Kidney epithelial cell (primary cell): ENCODE measurements around the gene CDKL5. TPM values are rescaled to one million over a fixed set of nuclear protein-coding genes. Genes with fewer than 3 reads are reported as not detected.

ENCODE experiments used
- DNase-seq: peaks from one replicate; pipeline ENCODE4 v3.0.0-alpha.2; 2010; ENCODE audit warnings: low read depth
- H3K27me3 ChIP-seq: 2 replicates; pipeline ENCODE4 v1.6.0; 2011; ENCODE audit warnings: low read length; ENCODE audit not compliant: control insufficient read depth, insufficient read depth
- H3K36me3 ChIP-seq: 2 replicates; pipeline ENCODE4 v1.5.1; 2011; ENCODE audit warnings: low read length; ENCODE audit not compliant: control insufficient read depth, insufficient read depth
- H3K4me3 ChIP-seq: 2 replicates; pipeline ENCODE4 v1.5.1; 2011; ENCODE audit warnings: low read depth, mild to moderate bottlenecking, control low read depth, low read length
- total RNA-seq: library from RNA; depleted of rRNA; stranded (reverse); fragments of >200 nt; gene quantifications from 2 replicates; pipeline ENCODE4 v1.2.3, GENCODE V29; 2015
- TF ChIP-seq, protein P1 (sequence below): IDR thresholded peaks from 2 replicates; pipeline ENCODE4 v1.5.1; 2011; ENCODE audit warnings: mild to moderate bottlenecking, moderate library complexity, low read length, control low read depth, inconsistent platforms; ENCODE audit not compliant: insufficient read depth, poor library complexity, severe bottlenecking

CDKL5 gene
- total RNA-seq, 1 donor from 2014 or later: 6.9 TPM

DNA sequence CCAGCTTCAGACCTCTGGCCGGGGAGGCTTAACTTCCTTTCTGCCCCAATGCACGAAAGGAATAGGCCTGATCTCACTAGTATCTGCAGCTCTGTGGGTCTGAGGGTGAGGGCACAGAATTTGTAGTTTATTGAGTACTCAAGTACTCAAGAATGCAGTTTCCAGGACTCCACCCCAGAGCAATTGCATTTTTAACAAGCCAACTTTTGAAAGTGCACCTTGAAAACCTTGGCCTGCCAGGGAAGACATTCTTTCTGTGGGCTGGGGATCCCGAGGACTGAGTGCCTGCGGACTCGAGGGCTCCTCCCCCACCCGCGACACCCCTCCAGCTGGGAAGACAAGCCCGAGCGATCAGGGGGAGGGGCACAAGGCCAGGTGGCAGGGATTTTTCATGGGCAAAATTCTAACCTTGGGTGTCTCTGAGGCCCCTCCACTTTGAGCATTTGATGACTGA, 224.1 kb downstream of the CDKL5 start:
- DNase-seq: no peak
- TF ChIP-seq, protein P1, sequence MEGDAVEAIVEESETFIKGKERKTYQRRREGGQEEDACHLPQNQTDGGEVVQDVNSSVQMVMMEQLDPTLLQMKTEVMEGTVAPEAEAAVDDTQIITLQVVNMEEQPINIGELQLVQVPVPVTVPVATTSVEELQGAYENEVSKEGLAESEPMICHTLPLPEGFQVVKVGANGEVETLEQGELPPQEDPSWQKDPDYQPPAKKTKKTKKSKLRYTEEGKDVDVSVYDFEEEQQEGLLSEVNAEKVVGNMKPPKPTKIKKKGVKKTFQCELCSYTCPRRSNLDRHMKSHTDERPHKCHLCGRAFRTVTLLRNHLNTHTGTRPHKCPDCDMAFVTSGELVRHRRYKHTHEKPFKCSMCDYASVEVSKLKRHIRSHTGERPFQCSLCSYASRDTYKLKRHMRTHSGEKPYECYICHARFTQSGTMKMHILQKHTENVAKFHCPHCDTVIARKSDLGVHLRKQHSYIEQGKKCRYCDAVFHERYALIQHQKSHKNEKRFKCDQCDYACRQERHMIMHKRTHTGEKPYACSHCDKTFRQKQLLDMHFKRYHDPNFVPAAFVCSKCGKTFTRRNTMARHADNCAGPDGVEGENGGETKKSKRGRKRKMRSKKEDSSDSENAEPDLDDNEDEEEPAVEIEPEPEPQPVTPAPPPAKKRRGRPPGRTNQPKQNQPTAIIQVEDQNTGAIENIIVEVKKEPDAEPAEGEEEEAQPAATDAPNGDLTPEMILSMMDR: no peak
- no peaks in the 10 kb centered on the region for H3K27me3 ChIP-seq

GRCh38 chrX:18650662-18651061, 225.3 kb downstream of the CDKL5 start:
- Histone ChIP-seq H3K27me3 (no peaks in the 10 kb centered on the region), H3K4me3 (no peak overlapping the region), H3K36me3 (no peaks in the 10 kb centered on the region)
- no peak for DNase-seq
- TF ChIP-seq, protein P1: no peak

More for the DNA sequence above, 224.1 kb downstream of the CDKL5 start:
- H3K4me3 ChIP-seq: no peak overlapping the region
- no peaks in the 10 kb centered on the region for H3K36me3 ChIP-seq

DNA sequence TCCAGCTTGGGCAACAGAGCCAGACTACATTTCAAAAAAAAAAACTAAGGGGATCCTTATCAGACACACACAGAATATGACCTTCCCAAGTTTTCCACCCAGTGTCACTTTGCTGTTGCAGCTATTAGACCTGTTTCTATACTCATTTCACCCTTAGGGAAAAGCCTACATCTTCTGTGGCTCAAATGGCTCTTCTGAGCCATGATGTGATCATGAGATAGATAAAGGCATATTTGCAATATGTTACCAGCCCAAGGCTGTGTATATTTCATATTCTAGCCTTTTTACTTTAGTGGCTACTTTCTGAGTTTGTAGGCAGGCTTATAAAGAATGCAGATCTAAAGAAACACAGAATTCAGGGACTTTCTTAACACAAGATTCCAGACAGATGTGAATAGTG, 227.2 kb downstream of the CDKL5 start:
- Histone ChIP-seq H3K4me3 (no peak overlapping the region), H3K27me3 (no peaks in the 10 kb centered on the region), H3K36me3 (no peaks in the 10 kb centered on the region)
- TF ChIP-seq, protein P1: no peak
- DNase-seq: no peak

- Histone ChIP-seq H3K4me3 (no peak overlapping the region), H3K27me3 (no peaks in the 10 kb centered on the region), H3K36me3 (no peaks in the 10 kb centered on the region)
- DNase-seq: no peak
- TF ChIP-seq, protein P1: no peak
Observed at GRCh38 chrX:18654875-18655836, 229.7 kb downstream of the CDKL5 start.

- Histone ChIP-seq H3K4me3 (no peak overlapping the region), H3K27me3 (no peaks in the 10 kb centered on the region), H3K36me3 (no peaks in the 10 kb centered on the region)
- TF ChIP-seq, protein P1: no peak
- DNase-seq: no peak
Observed at GRCh38 chrX:18661273-18661672, 235.9 kb downstream of the CDKL5 start.

DNA sequence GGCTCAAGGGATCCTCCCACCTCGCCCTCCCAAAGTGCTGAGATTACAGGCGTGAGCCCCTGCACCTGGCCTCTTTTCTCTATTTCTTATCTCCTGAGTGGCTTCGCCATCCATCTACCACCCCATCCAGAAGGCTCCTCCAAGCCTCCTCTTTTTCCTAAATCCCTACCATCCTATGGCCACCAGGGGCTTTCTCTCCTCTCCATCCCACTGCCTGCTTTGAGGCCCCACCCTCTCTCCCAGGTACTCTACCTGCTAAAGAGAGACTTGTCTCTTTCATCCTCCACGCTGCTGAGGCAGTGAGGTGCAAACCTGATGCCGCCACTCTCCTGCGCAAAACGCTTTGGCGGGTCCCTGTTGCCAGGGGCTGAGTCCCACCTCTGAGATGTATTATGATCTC, 239.5 kb downstream of the CDKL5 start:
- no peak for DNase-seq
- TF ChIP-seq, protein P1: no peak
- H3K27me3 ChIP-seq: no peaks in the 10 kb centered on the region

More for the DNA sequence above, 239.5 kb downstream of the CDKL5 start:
- Histone ChIP-seq H3K4me3 (no peak overlapping the region), H3K36me3 (no peaks in the 10 kb centered on the region)
